HG03354 (cell line): Measurements from ENCODE around the gene UCP2.

ENCODE experiments used
- ATAC-seq: cut with Tn5 transposase; IDR thresholded peaks from one replicate; pipeline ENCODE4 v1.9.1; 2021; ENCODE audit warnings: mild to moderate bottlenecking; ENCODE audit not compliant: unreplicated experiment, poor library complexity, severe bottlenecking

UCP2 gene

DNA sequence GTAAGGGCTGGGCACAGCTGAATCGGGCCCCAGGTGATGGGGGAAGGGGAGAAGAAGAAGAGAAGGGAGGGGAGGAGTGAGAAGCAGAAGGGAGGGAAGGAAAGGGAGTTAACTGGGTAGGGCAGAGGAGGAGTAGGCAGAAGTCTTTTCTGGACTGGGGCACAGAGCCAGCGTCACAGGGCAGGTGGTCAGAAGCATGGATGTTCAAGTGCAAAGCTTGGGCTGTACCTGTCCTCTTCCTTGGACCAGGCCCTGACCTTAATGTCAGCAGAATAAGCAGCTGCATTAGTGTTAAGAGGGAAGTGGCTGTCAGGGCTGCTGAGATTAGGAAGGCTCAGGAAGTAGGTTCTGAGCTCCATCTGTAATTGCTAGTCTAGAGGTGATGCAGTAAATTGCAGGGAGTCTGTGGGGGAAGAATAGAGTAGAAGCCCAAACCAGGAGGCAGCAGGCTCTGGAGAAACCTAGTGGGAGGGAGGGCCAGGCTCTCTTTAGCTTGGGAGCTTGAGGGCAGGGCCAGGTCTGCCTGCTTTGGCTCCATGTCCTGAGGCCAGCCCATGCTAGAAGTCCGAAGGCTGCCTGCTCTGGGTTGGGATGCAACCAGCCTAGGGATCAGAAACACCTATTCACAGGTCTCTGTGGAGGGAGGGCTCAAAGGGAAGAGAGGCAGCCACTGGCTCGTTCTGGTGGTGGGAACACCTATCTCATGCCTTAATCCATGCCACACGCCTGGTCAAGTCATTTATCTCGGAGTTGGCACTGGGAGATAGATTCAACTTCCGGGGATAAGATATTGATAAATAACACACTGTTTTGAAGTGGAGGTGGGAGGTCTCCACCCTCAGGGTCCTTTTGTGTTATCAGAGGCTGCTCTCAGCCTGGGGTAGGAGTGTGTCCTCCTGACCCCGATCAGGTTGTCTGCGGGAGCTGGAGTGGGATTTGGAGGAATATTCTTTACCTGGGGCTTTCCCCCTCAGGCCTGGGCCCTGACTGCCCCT, 28.0 kb upstream of the UCP2 start:
- ATAC-seq = no peak

GRCh38 chr11:74009675-74010305, 27.1 kb upstream of the UCP2 start:
- ATAC-seq = no peak

- no peak for ATAC-seq
These were observed 26.5 kb upstream of the UCP2 start for GRCh38 chr11:74009230-74009547.

GRCh38 chr11:74008373-74009229, 26.0 kb upstream of the UCP2 start, which contains the start of gene UCP3:
Gene UCP3 (minus strand): TSS chr11:74009085. CDS start chr11:74007042, 2,043 bp downstream.
- ATAC-seq = no peak

DNA sequence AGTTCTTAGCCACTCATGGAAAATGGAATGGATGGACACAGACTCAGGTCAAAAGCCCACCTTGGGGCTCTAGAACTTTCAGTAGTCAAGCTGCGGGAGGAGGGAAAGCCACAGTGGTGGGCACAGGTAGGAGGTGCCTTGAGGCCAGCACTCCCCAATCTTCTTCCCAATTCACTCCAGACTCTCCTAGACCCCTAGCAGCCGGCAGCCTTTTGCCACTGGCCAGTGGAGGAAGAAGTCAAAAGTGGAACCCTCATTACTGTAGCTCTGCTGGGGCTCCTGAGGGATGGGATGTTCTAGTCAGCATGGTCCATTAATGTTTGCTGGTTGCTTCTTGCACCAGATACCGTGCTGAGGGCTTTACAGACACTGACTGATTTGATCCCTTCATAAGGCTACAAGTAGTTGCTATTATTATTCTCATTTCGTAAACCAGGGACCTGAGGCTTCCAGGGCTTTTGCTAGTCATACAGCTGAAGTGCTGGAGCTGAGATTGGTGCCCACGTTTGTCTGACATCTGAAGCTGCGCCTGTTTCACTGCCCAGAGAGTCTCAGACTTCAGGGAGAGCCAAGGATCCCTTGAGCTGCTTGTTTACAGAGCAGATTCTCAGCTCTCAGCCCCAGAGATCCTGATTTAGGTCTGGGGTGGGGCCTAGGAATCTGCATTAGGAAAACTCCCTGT, 25.2 kb upstream of the UCP2 start:
- no peak for ATAC-seq

GRCh38 chr11:74006743-74007304, 24.2 kb upstream of the UCP2 start:
- ATAC-seq = no peak

DNA sequence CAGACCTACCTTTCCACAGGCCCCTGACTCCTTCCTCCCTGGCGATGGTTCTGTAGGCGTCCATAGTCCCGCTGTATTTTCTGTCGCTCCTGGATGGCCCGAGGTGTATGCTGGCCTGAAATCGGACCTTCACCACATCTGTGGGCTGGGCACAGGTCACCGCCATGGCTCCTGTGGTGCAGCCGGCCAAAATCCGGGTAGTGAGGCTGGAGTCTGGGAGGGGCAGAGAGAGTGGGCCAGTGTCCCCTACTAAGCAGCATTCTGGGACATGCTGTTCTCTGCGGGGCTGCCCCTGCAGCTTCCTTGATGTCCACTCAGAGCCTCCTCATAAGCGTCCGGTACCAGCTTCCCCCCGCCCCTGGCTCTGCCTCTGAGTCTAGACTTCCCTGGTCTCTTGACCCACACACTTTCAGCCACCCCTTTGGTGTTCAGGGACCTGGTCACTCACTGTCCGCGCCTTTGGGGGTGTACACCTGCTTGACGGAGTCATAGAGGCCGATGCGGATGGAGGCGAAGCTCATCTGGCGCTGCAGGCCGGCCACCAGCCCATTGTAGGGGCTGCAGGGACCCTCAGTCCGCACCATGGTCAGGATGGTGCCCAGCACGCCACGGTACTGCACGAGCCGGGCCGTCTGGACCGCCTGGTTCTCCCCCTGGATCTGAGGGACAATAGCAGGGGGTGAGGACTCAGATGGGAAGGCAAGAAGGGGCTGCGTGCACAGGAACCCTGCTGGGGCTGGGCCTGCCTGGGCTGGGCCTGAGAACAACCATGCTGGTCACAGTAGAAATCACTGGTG, 23.3 kb upstream of the UCP2 start:
- ATAC-seq = no peak

GRCh38 chr11:74004759-74005615, 22.3 kb upstream of the UCP2 start:
- ATAC-seq = no peak

DNA sequence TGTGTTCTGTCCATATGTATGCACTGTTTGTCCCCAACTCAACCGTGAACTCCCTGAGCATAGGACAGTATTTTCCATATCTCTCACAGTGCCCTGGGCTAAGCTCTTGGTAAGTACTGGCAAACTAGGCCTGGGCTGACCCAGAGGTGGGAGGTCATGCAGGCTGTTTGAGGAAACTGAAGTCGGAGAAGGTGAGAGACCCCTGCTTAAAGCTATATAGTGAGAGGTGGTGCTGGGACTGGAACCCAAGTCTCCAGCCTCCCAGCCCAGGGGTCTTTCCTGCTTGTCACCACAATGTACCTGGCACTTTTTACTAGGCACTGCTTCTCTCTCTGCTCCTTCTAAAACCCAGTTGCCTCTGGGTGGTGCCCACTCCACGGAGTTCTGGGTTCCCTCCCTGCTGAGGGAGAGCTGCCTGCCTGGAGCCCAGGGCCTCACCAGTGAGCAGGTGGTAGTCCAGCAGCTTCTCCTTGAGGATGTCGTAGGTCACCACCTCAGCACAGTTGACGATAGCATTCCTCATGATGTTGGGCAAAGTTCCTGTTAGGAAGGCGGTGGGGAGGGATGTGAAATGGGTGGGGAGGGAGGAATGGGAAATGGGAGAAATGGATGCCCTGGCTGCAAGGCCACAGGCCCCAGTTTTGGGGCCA, 21.5 kb upstream of the UCP2 start:
- ATAC-seq = no peak

- ATAC-seq = no peak
These were observed 20.2 kb upstream of the UCP2 start for GRCh38 chr11:74002832-74003231.

GRCh38 chr11:74001822-74002286, 19.2 kb upstream of the UCP2 start:
- ATAC-seq = no peak

- ATAC-seq = no peak
These were observed 17.9 kb upstream of the UCP2 start for GRCh38 chr11:74000307-74001133.

DNA sequence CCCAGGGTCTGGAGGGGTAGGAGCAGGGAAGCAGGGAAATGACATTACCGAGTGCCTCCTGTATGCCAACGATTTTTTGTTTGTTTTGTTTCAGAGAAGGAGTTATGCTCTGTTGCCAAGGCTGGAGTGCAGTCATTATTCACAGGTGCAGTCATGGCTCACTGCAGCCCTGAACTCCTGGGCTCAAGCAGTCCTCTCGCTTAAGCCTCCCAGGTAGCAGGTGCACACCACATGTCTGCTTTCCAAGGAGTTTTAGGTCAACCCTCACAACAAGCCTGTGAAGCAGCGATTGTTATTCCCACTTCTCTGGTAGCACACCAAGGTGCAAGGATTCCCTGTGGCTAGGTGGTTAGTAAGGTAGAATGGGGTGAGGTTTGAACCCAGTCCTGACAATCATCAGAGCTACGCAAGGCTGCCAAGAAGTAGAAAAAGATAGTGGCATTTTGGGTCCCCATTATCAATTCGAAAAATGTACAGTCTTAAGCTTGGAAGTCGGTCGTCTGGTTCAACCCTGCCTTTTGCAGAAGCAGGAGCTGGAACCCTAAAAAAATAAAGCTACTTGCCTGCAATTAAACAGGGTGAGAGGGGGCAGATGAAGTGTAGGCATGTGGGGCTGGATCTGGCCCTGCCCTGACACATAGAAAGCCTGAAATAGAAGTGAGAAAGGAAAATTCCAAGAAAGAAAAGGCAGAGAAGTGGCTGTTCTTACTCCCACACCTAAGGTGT, 17.1 kb upstream of the UCP2 start:
- ATAC-seq = no peak

- ATAC-seq = no peak
These were observed 16.4 kb upstream of the UCP2 start for GRCh38 chr11:73998846-73999575.

DNA sequence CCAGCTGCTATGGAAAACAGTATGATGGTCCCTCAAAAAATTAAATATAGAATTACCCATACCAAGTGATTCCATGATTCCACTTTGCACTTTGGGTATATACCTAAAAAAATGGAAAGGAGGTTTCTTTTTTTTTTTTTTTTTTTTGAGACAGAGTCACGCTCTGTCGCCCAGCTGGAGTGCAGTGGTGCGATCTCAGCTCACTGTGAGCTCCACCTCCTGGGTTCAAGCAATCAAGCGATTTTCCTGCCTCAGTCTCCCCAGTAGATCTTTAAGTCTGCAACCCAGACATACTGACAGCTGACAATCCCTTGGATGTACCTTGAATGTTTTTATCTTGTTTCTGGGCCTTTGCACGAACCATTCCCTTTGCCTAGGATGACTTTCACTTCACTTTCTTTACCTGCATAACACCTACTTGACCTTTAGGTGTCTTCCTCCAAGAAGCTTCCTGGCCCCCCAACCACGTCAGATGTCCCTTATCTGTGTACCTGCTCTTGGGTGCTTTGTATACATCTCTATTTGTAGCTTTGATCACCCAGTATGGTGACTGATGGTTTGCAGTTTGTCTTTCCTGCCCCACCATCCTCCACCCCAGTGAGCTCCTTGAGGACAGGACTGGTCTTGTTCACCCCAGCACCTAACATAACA, 14.6 kb upstream of the UCP2 start:
- no peak for ATAC-seq
